ENCODE results near the gene THAP8. TPM values are rescaled to one million over a fixed set of nuclear protein-coding genes. Genes with fewer than 3 reads are reported as not detected.

Gene THAP8
- total RNA-seq, 1 donor from 2014 or later: 6.7 TPM

GRCh38 chr19:35986664-35987570 is 67.2 kb downstream of the THAP8 start:
- Histone ChIP-seq H3K79me2 (ENCODE audit: low read depth) (no peaks in the 10 kb centered on the region), H3K4me1 (no peaks in the 10 kb centered on the region), H4K20me1 (ENCODE audit: low read depth) (no peaks in the 10 kb centered on the region), H2AFZ (replicated peaks) (peak overlapping the region; percentile 65), H3K9ac (no peak overlapping the region), H3K27me3 (peaks cover 74% of the 10 kb centered on the region), H3K27ac (no peak overlapping the region), H3K36me3 (no peaks in the 10 kb centered on the region), H3K4me3 (peak overlapping the region; percentile 54), H3K9me3 (ENCODE audit: low read depth) (no peaks in the 10 kb centered on the region), H3K4me2 (peak overlapping the region; percentile 95), H3F3A (ENCODE audit: low read depth) (peaks cover 18% of the 10 kb centered on the region)
- DNase-seq (ENCODE audit: low spot score): peak; percentile 76
- H3K36me3 Mint-ChIP-seq: no peaks in the 10 kb centered on the region
- H3K9me3 Mint-ChIP-seq: peaks cover 3% of the 10 kb centered on the region
- peaks cover 35% of the 10 kb centered on the region for H3K27me3 Mint-ChIP-seq (ENCODE audit: insufficient read depth, low read depth)
- peaks cover 6% of the 10 kb centered on the region for H3K4me1 Mint-ChIP-seq
- H3K27ac Mint-ChIP-seq: no peak overlapping the region
- TF ChIP-seq CTCF (IDR thresholded peaks at IDR 0.05) (no peak), EZH2phosphoT487 (IDR thresholded peaks at IDR 0.05) (no peak), EZH2 (IDR thresholded peaks at IDR 0.05) (no peak)
- peak overlapping the region; percentile 89 for H3K4me3 Mint-ChIP-seq

- Histone ChIP-seq H3K9me3 (ENCODE audit: low read depth) (no peaks in the 10 kb centered on the region), H3K4me3 (no peak overlapping the region), H2AFZ (replicated peaks) (no peak overlapping the region), H3K27me3 (peaks cover 82% of the 10 kb centered on the region), H3K4me1 (no peaks in the 10 kb centered on the region), H3K4me2 (no peak overlapping the region), H3K79me2 (ENCODE audit: low read depth) (no peaks in the 10 kb centered on the region), H3F3A (ENCODE audit: low read depth) (peaks cover 18% of the 10 kb centered on the region), H3K27ac (no peak overlapping the region), H3K36me3 (no peaks in the 10 kb centered on the region), H4K20me1 (ENCODE audit: low read depth) (no peaks in the 10 kb centered on the region), H3K9ac (no peak overlapping the region)
- Mint-ChIP-seq H3K36me3 (no peaks in the 10 kb centered on the region), H3K27ac (no peak overlapping the region), H3K9me3 (peaks cover 3% of the 10 kb centered on the region), H3K4me3 (peak overlapping the region; percentile 8), H3K27me3 (ENCODE audit: insufficient read depth, low read depth) (peaks cover 35% of the 10 kb centered on the region), H3K4me1 (peaks cover 3% of the 10 kb centered on the region)
- TF ChIP-seq EZH2 (IDR thresholded peaks at IDR 0.05): no peak
- TF ChIP-seq EZH2phosphoT487 (IDR thresholded peaks at IDR 0.05): no peak
- no peak for TF ChIP-seq CTCF (IDR thresholded peaks at IDR 0.05)
- no peak for DNase-seq (ENCODE audit: low spot score)
Observed at GRCh38 chr19:35986111-35986510, 68.0 kb downstream of the THAP8 start.

Other genes with a start within 250 kb of the THAP8 start
- gene PRODH2, start 241.4 kb downstream of the THAP8 start, total RNA-seq (ENCODE audit: low replicate concordance): not detected in 2 replicates
- 0.40 and 0.62 TPM in 2 replicates for gene NPHS1, start 201.8 kb downstream of the THAP8 start, total RNA-seq (ENCODE audit: low replicate concordance)
- 2.4 and 5.5 TPM in 2 replicates for gene KIRREL2, start 197.4 kb downstream of the THAP8 start, total RNA-seq (ENCODE audit: low replicate concordance)
- gene APLP1, start 185.7 kb downstream of the THAP8 start, total RNA-seq (ENCODE audit: low replicate concordance): 89.5 and 191 TPM in 2 replicates
- gene NFKBID, start 153.7 kb downstream of the THAP8 start, total RNA-seq (ENCODE audit: low replicate concordance): 1.3 and 4.7 TPM in 2 replicates
- gene HCST, start 151.8 kb downstream of the THAP8 start, total RNA-seq (ENCODE audit: low replicate concordance): not detected in 2 replicates
- gene TYROBP, start 146.0 kb downstream of the THAP8 start, total RNA-seq (ENCODE audit: low replicate concordance): not detected in 2 replicates
- 2.3 and 9.5 TPM in 2 replicates for gene LRFN3, start 117.9 kb downstream of the THAP8 start, total RNA-seq (ENCODE audit: low replicate concordance)
- 4.6 and 18.6 TPM in 2 replicates for gene SDHAF1, start 59.1 kb downstream of the THAP8 start, total RNA-seq (ENCODE audit: low replicate concordance)
- 2.3 and 10.9 TPM in 2 replicates for gene SYNE4, start 45.5 kb downstream of the THAP8 start, total RNA-seq (ENCODE audit: low replicate concordance)
- 16.3 and 22.5 TPM in 2 replicates for gene ALKBH6, start 40.1 kb downstream of the THAP8 start, total RNA-seq (ENCODE audit: low replicate concordance)
- 8.2 and 17.7 TPM in 2 replicates for gene CLIP3, start 21.4 kb downstream of the THAP8 start, total RNA-seq (ENCODE audit: low replicate concordance)
- 12.0 and 22.4 TPM in 2 replicates for gene WDR62, start 612 bp upstream of the THAP8 start, total RNA-seq (ENCODE audit: low replicate concordance)
- gene OVOL3, start 56.9 kb upstream of the THAP8 start, total RNA-seq (ENCODE audit: low replicate concordance): not detected in 2 replicates
- 44.0 and 67.1 TPM in 2 replicates for gene POLR2I, start 60.6 kb upstream of the THAP8 start, total RNA-seq (ENCODE audit: low replicate concordance)
- 166 and 250 TPM in 2 replicates for gene TBCB, start 61.2 kb upstream of the THAP8 start, total RNA-seq (ENCODE audit: low replicate concordance)
- gene CAPNS1, start 85.8 kb upstream of the THAP8 start, total RNA-seq (ENCODE audit: low replicate concordance): 146 and 258 TPM in 2 replicates
- not detected in 2 replicates for gene COX7A1, start 98.2 kb upstream of the THAP8 start, total RNA-seq (ENCODE audit: low replicate concordance)
- 3.1 and 6.2 TPM in 2 replicates for gene ZNF565, start 160.4 kb upstream of the THAP8 start, total RNA-seq (ENCODE audit: low replicate concordance)
- gene ZNF146, start 160.8 kb upstream of the THAP8 start, total RNA-seq (ENCODE audit: low replicate concordance): 167 and 282 TPM in 2 replicates

All from neural progenitor cell (in vitro differentiated cells).